Heart right ventricle (tissue), 16 donors: ENCODE measurements around the gene INS. TPM values are rescaled to one million over a fixed set of nuclear protein-coding genes. Genes with fewer than 3 reads are reported as not detected.
A peak's percentile ranks its signal among the peaks of the same experiment; 100 is the strongest.

Experiments used
- ATAC-seq, 8 donors: fragments of 200-7000 bp; cut with Tn5 transposase; one replicate each; pipeline ENCODE4 v1.9.1; 2020; ENCODE audit warnings: mild to moderate bottlenecking in 8 of 8, moderate library complexity in 8 of 8, moderate number of reproducible peaks in 1 of 8
- DNase-seq, 2 donors: peaks; one replicate each; pipeline ENCODE4 v3.0.0-alpha.2; 2020
- H3K27ac ChIP-seq, 10 donors: fragments of 200-600 bp; sonication (generic) in 2 of 10; one replicate each; pipeline versions ENCODE4 v1.5.0 to v1.8.0; 2020 to 2022; ENCODE audit warnings: mild to moderate bottlenecking in 3 of 10
- H3K27me3 ChIP-seq, 7 donors: fragments of 200-600 bp; one replicate each; pipeline ENCODE4 v1.8.0; 2021 to 2022; ENCODE audit warnings: mild to moderate bottlenecking in 2 of 7
- H3K36me3 ChIP-seq, 9 donors: fragments of 200-600 bp; sonication (generic) in 1 of 9; one replicate each; pipeline versions ENCODE4 v1.5.0 to v1.8.0; 2020 to 2022; ENCODE audit warnings: mild to moderate bottlenecking in 2 of 9
- H3K4me1 ChIP-seq, 9 donors: fragments of 200-600 bp; sonication (generic) in 1 of 9; one replicate each; pipeline versions ENCODE4 v1.5.0 to v1.8.0; 2020 to 2022; ENCODE audit warnings: mild to moderate bottlenecking in 4 of 9
- H3K4me3 ChIP-seq, 10 donors: fragments of 200-600 bp; sonication (generic) in 2 of 10; one replicate each; pipeline versions ENCODE4 v1.5.0 to v1.8.0; 2020 to 2022; ENCODE audit warnings: mild to moderate bottlenecking in 7 of 10, moderate library complexity in 2 of 10
- H3K9me3 ChIP-seq, 11 donors: fragments of 200-600 bp in 10 of 11; sonication (generic) in 2 of 11; one replicate each; pipeline versions ENCODE4 v1.5.0 to v1.8.0; 2013 to 2022; ENCODE audit warnings: mild to moderate bottlenecking in 2 of 11, control low read depth in 1 of 11, moderate library complexity in 1 of 11
- whole genome bisulfite sequencing, 2 donors: extraction: QIAGEN DNeasy Blood & Tissue Kit; methylation state at CpG; one replicate each; pipeline ENCODE4 v1.1.7; 2013; ENCODE audit warnings: inconsistent platforms in 1 of 2; 5-methylcytosine and 5-hydroxymethylcytosine counted together
- intact Hi-C, 10 donors: fragments of 100-400 bp; cut with DNase I; formaldehyde crosslinking; loops; one replicate each; pipeline versions ENCODE4 v1.11.1 to v1.14.2; 2022
- polyA plus RNA-seq, 2 donors: library from polyadenylated mRNA; stranded (reverse); fragments of 200-250 nt; gene quantifications; one replicate each; pipeline ENCODE4 v1.2.3, GENCODE V29; 2013
- total RNA-seq, 10 donors: library from RNA; stranded (reverse); fragmentation: NEBNext Ultra II Directional in 3 of 10; extraction: Animal tissue kit (Norgen Biotek cat#: 25700) in 3 of 10; gene quantifications; one replicate each; pipeline versions ENCODE4 v1.2.1 to v1.2.4, GENCODE V29; 2021 to 2023
- TF ChIP-seq, protein P1 (sequence below), 9 donors: fragments of 200-600 bp; sonication (generic) in 2 of 9; IDR thresholded peaks; one replicate each; pipeline versions ENCODE4 v1.5.0 to v1.8.0; 2021 to 2022; ENCODE audit warnings: antibody characterized with exemption in 9 of 9, mild to moderate bottlenecking in 5 of 9, moderate library complexity in 1 of 9
- donor health status: Arrhythmogenic right ventricular cardiomyopathy.
- donor health status: ischemic (EF 13 %, LVEDD 7.1; RV severe dilation, severe dysfunction).
- donor health status: healthy with polysubstance abuse.
- donor health status: DM: no; HTN: yes; CAD: no.
- donor health status: DM: no; HTN: no; CAD: no.
- donor health status: ischemic (EF 25% LVEDD 6.9; RV normal size, moderate dysfunction).
- donor health status: ischemic (EF 25% LVEDD 5.7; RV mildly dilated, moderate dysfunction).
- donor health status: healthy.
- donor health status: DM: yes; HTN: yes; CAD: no.
- donor health status: Ischemic cardiomyopathy.
- donor health status: ischemic (EF 35%, LVEDD 5.7; RV mildly dilated, moderate dysfunction).
- donor health status: nonischemic (EF 11% LVEDD 7.7; RV severe dilation, severe dysfunction).
- donor health status: DM: yes; HTN: yes; CAD: no.
- donor health status: PGD.
- donor health status: ischemic (EF 29% LVEDD 5.4; RV normal size, mild dysfunction).
- donor health status: nonischemic (EF 23%, LVEDD 6.1; RV moderate dilation, normal function).

INS gene
- total and polyA plus RNA-seq, 12 donors, result 0.76 to 3.3 (median 1.0) TPM; not detected in 9

DNA sequence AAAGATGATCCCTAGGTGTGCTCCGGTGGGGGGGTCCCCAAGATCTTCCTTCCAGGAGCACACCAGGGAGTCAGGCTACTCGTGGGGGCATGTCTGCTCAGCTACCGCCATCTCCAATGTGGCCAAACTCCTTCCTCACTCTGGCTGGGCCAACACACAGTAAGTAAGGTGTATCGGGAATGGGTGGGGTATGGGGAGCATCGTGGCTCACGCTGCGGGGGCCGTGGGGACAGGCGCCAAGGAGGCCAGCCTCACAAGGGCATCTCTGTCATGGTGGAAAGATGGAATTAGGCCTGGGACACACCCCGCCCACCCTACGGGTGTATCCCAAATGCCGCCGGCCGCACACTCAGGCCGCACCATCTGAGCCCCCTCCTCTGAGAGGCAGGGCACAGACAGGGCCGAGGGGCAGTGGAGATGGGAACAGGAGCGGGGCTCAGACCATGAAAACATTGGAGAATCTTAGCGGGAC lies 30.1 kb downstream of the INS start:
- intact Hi-C loops, result loop anchor here in 1 of 10 donors (5.0 kb wide), 1 partner anchor 34 kb away; no protein-coding TSS in a partner anchor
- H3K36me3 ChIP-seq, result peaks cover 0 to 26% (median 0%) of the 10 kb centered on the region in 9 donors
- ATAC-seq (no peak), DNase-seq (no peak)
- no peaks in the 10 kb centered on the region for H3K9me3 ChIP-seq
- peaks cover 0 to 12% (median 0%) of the 10 kb centered on the region in 9 donors for H3K4me1 ChIP-seq
- TF ChIP-seq, protein P1, sequence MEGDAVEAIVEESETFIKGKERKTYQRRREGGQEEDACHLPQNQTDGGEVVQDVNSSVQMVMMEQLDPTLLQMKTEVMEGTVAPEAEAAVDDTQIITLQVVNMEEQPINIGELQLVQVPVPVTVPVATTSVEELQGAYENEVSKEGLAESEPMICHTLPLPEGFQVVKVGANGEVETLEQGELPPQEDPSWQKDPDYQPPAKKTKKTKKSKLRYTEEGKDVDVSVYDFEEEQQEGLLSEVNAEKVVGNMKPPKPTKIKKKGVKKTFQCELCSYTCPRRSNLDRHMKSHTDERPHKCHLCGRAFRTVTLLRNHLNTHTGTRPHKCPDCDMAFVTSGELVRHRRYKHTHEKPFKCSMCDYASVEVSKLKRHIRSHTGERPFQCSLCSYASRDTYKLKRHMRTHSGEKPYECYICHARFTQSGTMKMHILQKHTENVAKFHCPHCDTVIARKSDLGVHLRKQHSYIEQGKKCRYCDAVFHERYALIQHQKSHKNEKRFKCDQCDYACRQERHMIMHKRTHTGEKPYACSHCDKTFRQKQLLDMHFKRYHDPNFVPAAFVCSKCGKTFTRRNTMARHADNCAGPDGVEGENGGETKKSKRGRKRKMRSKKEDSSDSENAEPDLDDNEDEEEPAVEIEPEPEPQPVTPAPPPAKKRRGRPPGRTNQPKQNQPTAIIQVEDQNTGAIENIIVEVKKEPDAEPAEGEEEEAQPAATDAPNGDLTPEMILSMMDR (IDR thresholded peaks at IDR 0.05), result no peak
- no peak overlapping the region for H3K27ac ChIP-seq
- H3K27me3 ChIP-seq, result peaks cover 0 to 48% (median 22%) of the 10 kb centered on the region in 7 donors
- 84 to 85% methylated on average over 18 of the region's 18 CpGs for WGBS, 2 donors
- no peak overlapping the region for H3K4me3 ChIP-seq

DNA sequence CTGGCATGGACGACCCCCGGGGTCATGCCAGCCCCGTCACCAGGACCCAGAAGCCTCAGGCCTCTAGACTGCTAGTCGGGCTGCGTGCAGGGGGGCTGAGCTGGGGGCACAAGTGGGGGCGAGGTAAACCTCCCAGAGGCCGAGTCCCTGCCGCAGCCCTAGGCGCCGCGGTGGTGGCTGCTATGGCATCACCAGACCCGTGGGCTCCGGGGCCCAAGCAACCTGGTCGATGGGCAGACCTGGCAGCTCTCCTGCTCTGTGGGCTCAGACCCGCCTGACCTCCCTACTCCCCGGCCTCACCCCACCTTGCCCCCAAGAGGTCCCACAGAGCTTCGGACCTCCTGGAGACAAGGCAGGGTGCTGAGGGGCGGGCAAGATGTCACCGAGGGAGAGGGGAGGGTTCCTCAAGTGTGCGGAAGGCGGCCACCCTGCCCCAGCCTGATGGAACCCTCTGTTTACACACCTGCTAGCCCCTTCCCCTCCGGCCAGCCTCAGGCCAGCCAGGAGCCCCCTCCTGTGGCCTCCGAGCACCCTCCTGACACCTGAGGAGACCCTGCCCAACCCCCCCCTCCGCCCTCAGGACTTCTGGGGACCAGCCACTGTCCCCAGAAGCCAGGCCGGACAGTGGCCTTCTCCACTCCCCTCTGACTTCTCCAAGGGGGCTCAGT lies 31.2 kb downstream of the INS start:
- H3K36me3 ChIP-seq, result peaks cover 0 to 22% (median 0%) of the 10 kb centered on the region in 9 donors
- no peak overlapping the region for H3K27ac ChIP-seq
- peaks cover 0 to 40% (median 16%) of the 10 kb centered on the region in 7 donors for H3K27me3 ChIP-seq
- intact Hi-C loops, result loop anchor here in 1 of 10 donors (5.0 kb wide), 1 partner anchor 33 kb away; no protein-coding TSS in a partner anchor
- H3K4me1 ChIP-seq, result peaks cover 0 to 3% (median 0%) of the 10 kb centered on the region in 9 donors
- 92 to 93% methylated on average over 25 of the region's 25 CpGs for WGBS, 2 donors
- ATAC-seq (no peak), DNase-seq (no peak)
- no peak overlapping the region for H3K4me3 ChIP-seq
- no peaks in the 10 kb centered on the region for H3K9me3 ChIP-seq
- TF ChIP-seq, protein P1 (IDR thresholded peaks at IDR 0.05), result no peak

DNA sequence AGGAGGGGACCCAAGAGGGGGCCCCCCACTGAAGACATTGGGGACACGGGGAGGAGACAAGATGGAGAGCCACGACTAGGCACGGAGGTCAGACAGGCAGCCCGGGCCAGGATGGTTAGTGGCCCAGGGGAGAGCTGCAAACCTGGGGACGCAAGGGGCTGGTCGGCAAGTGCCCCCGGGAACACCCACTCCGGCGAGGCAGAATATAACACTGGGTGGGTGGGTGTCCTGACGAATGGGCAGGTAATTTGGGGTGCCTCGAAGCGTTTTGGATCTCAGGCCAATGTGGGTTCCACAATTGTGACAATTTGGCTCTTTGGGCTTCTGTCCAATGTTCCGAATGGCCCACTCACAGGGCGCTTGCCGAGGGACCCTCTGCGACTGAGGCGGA lies 31.7 kb downstream of the INS start:
- peaks cover 0 to 35% (median 13%) of the 10 kb centered on the region in 7 donors for H3K27me3 ChIP-seq
- intact Hi-C loops, result no loop called here
- peaks cover 0 to 17% (median 0%) of the 10 kb centered on the region in 9 donors for H3K36me3 ChIP-seq
- no peaks in the 10 kb centered on the region for H3K9me3 ChIP-seq
- TF ChIP-seq, protein P1 (IDR thresholded peaks at IDR 0.05), result no peak
- no peak overlapping the region for H3K27ac ChIP-seq
- H3K4me1 ChIP-seq, result peaks cover 0 to 3% (median 0%) of the 10 kb centered on the region in 9 donors
- DNase-seq, result no peak
- no peak for ATAC-seq
- WGBS, 2 donors, result 90 to 91% methylated on average over 17 of the region's 17 CpGs
- H3K4me3 ChIP-seq, result no peak overlapping the region

DNA sequence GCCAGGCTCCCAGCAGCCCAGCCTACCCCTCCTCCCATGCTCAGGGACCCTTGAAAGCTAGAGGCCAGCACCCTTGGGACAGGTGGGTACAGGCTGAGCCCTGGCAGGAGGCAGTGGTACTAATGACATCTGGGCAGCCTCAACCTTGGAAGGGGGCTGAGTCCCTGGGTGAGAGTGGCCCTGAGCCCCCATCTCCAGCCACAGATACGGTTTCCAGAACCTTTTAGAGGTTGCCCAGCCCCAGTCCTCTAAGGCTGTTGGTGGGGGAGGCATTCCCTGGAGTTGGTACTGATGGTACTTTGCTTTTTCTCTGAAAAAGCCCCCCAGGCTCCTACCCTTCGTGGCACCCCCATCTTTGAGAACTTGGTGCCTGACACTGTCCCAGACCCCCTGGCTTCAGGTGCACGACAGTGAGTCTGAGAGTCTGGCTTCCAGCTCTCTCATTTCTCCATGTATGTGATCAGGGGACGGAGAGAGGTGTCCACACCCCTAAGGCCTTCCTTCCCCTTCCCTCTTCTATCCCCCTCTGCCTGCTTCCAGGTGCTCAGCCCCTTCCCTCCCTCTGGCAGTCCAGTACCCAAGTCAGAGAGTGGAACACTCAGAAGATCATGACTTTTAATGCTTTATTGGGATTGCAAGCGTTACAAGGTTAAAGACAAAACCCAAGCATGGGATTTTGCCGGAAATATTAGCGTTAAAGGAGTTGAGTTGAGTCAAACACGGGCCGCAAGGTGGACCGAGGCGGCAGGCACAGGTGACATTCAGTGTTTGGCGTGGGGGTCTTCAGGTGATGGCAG lies 32.3 kb downstream of the INS start:
- intact Hi-C loops, result no loop called here
- Histone ChIP-seq H3K9me3 (no peaks in the 10 kb centered on the region), H3K4me1 (peaks cover 0 to under 1% (median 0%) of the 10 kb centered on the region in 9 donors), H3K27me3 (peaks cover 0 to 30% (median 9%) of the 10 kb centered on the region in 7 donors), H3K4me3 (no peak overlapping the region), H3K36me3 (peaks cover 0 to 16% (median 0%) of the 10 kb centered on the region in 9 donors), H3K27ac (no peak overlapping the region)
- DNase-seq (no peak), ATAC-seq (peak in 2 of 8 donors; percentile 11 to 14)
- TF ChIP-seq, protein P1 (IDR thresholded peaks at IDR 0.05), result no peak
- 82 to 85% methylated on average over 12 of the region's 12 CpGs for WGBS, 2 donors
